ENCODE results near the gene SRPK1.

Gene SRPK1

GRCh38 chr6:35905141-35905785 lies 15.6 kb downstream of the SRPK1 start:
- peaks cover 6 to 52% (median 28%) of the 10 kb centered on the region in 4 experiments for H3K36me3 ChIP-seq (ENCODE audit: control insufficient read depth in 4 of 4, insufficient read depth in 4 of 4, low read length in 3 of 4)
- H3K27ac ChIP-seq (ENCODE audit: insufficient read depth in 1 of 2, low read depth in 1 of 2, low read length in 2 of 2, poor library complexity in 1 of 2, severe bottlenecking in 2 of 2): no peak overlapping the region
- ChIA-PET CTCF (interaction anchor here (0.7 kb wide), 1 partner anchor 485 kb away, joined by 3 read pairs; no protein-coding TSS in a partner anchor), POLR2A (interaction anchor here (0.5 kb wide), 1 partner anchor 646 kb away, joined by 3 read pairs; no protein-coding TSS in a partner anchor)
- H3K4me3 ChIP-seq (ENCODE audit: control insufficient read depth in 1 of 7, extremely low read depth in 1 of 7, insufficient read depth in 4 of 7, low read depth in 2 of 7, low read length in 6 of 7): no peak overlapping the region
- no peaks in the 10 kb centered on the region for H3K4me1 ChIP-seq (ENCODE audit: control extremely low read depth in 1 of 4, control insufficient read depth in 4 of 4, insufficient read depth in 4 of 4, low read length in 3 of 4)
- no peak for DNase-seq
- WGBS (ENCODE audit: insufficient coverage): 100% methylated on average over 1 of the region's 2 CpGs
- no peaks in the 10 kb centered on the region for H3K27me3 ChIP-seq (replicated peaks in 2 of 5; ENCODE audit: control insufficient read depth in 4 of 5, insufficient read depth in 5 of 5, low read length in 4 of 5)
- H3K9me3 ChIP-seq (ENCODE audit: control extremely low read depth in 1 of 5, control insufficient read depth in 4 of 5, insufficient read depth in 2 of 5, low read depth in 1 of 5, low read length in 4 of 5): peaks cover 2 to 21% (median 13%) of the 10 kb centered on the region in 5 experiments

GRCh38 chr6:35903679-35904078 lies 17.2 kb downstream of the SRPK1 start:
- Histone ChIP-seq H3K27ac (ENCODE audit: insufficient read depth in 1 of 2, low read depth in 1 of 2, low read length in 2 of 2, poor library complexity in 1 of 2, severe bottlenecking in 2 of 2) (no peak overlapping the region), H3K27me3 (replicated peaks in 2 of 5; ENCODE audit: control insufficient read depth in 4 of 5, insufficient read depth in 5 of 5, low read length in 4 of 5) (no peaks in the 10 kb centered on the region), H3K4me3 (ENCODE audit: control insufficient read depth in 1 of 7, extremely low read depth in 1 of 7, insufficient read depth in 4 of 7, low read depth in 2 of 7, low read length in 6 of 7) (no peak overlapping the region), H3K4me1 (ENCODE audit: control extremely low read depth in 1 of 4, control insufficient read depth in 4 of 4, insufficient read depth in 4 of 4, low read length in 3 of 4) (no peaks in the 10 kb centered on the region), H3K36me3 (ENCODE audit: control insufficient read depth in 4 of 4, insufficient read depth in 4 of 4, low read length in 3 of 4) (peaks cover 3 to 51% (median 17%) of the 10 kb centered on the region in 4 experiments), H3K9me3 (ENCODE audit: control extremely low read depth in 1 of 5, control insufficient read depth in 4 of 5, insufficient read depth in 2 of 5, low read depth in 1 of 5, low read length in 4 of 5) (peaks cover 0 to 9% (median 6%) of the 10 kb centered on the region in 5 experiments)
- WGBS (ENCODE audit: insufficient coverage): 96% methylated on average over 3 of the region's 4 CpGs
- CTCF ChIA-PET: no interaction called here
- DNase-seq: no peak
- POLR2A ChIA-PET: no interaction called here

- ChIA-PET CTCF (interaction anchor here (0.6 to 1.5 kb wide), 2 partner anchors 10 to 530 kb away, joined by 3 to 6 read pairs; no protein-coding TSS in a partner anchor), POLR2A (no interaction called here)
- H3K9me3 ChIP-seq (ENCODE audit: control extremely low read depth in 1 of 5, control insufficient read depth in 4 of 5, insufficient read depth in 2 of 5, low read depth in 1 of 5, low read length in 4 of 5): peaks cover 0 to 3% (median 0%) of the 10 kb centered on the region in 5 experiments
- no peak overlapping the region for H3K27ac ChIP-seq (ENCODE audit: insufficient read depth in 1 of 2, low read depth in 1 of 2, low read length in 2 of 2, poor library complexity in 1 of 2, severe bottlenecking in 2 of 2)
- peaks cover 5 to 60% (median 27%) of the 10 kb centered on the region in 4 experiments for H3K36me3 ChIP-seq (ENCODE audit: control insufficient read depth in 4 of 4, insufficient read depth in 4 of 4, low read length in 3 of 4)
- no peaks in the 10 kb centered on the region for H3K27me3 ChIP-seq (replicated peaks in 2 of 5; ENCODE audit: control insufficient read depth in 4 of 5, insufficient read depth in 5 of 5, low read length in 4 of 5)
- no peak overlapping the region for H3K4me3 ChIP-seq (ENCODE audit: control insufficient read depth in 1 of 7, extremely low read depth in 1 of 7, insufficient read depth in 4 of 7, low read depth in 2 of 7, low read length in 6 of 7)
- 97% methylated on average over 4 of the region's 4 CpGs for whole genome bisulfite sequencing (ENCODE audit: insufficient coverage)
- H3K4me1 ChIP-seq (ENCODE audit: control extremely low read depth in 1 of 4, control insufficient read depth in 4 of 4, insufficient read depth in 4 of 4, low read length in 3 of 4): no peaks in the 10 kb centered on the region
- no peak for DNase-seq
Measured at GRCh38 chr6:35900448-35900847, 20.4 kb downstream of the SRPK1 start.

- peaks cover 0 to 3% (median 0%) of the 10 kb centered on the region in 5 experiments for H3K9me3 ChIP-seq (ENCODE audit: control extremely low read depth in 1 of 5, control insufficient read depth in 4 of 5, insufficient read depth in 2 of 5, low read depth in 1 of 5, low read length in 4 of 5)
- no peak overlapping the region for H3K27ac ChIP-seq (ENCODE audit: insufficient read depth in 1 of 2, low read depth in 1 of 2, low read length in 2 of 2, poor library complexity in 1 of 2, severe bottlenecking in 2 of 2)
- no peak for DNase-seq
- no CpG with 5 or more reads among the region's 2 CpGs for WGBS (ENCODE audit: insufficient coverage)
- no peaks in the 10 kb centered on the region for H3K27me3 ChIP-seq (replicated peaks in 2 of 5; ENCODE audit: control insufficient read depth in 4 of 5, insufficient read depth in 5 of 5, low read length in 4 of 5)
- POLR2A ChIA-PET: no interaction called here
- H3K36me3 ChIP-seq (ENCODE audit: control insufficient read depth in 4 of 4, insufficient read depth in 4 of 4, low read length in 3 of 4): peaks cover 5 to 51% (median 23%) of the 10 kb centered on the region in 4 experiments
- no peaks in the 10 kb centered on the region for H3K4me1 ChIP-seq (ENCODE audit: control extremely low read depth in 1 of 4, control insufficient read depth in 4 of 4, insufficient read depth in 4 of 4, low read length in 3 of 4)
- no peak overlapping the region for H3K4me3 ChIP-seq (ENCODE audit: control insufficient read depth in 1 of 7, extremely low read depth in 1 of 7, insufficient read depth in 4 of 7, low read depth in 2 of 7, low read length in 6 of 7)
- CTCF ChIA-PET: interaction anchor here (0.7 to 1.9 kb wide), 2 partner anchors 10 to 14 kb away, joined by 3 to 4 read pairs; no protein-coding TSS in a partner anchor
Measured at GRCh38 chr6:35898003-35898402, 22.9 kb downstream of the SRPK1 start.

- Histone ChIP-seq H3K27ac (ENCODE audit: insufficient read depth in 1 of 2, low read depth in 1 of 2, low read length in 2 of 2, poor library complexity in 1 of 2, severe bottlenecking in 2 of 2) (no peak overlapping the region), H3K27me3 (replicated peaks in 2 of 5; ENCODE audit: control insufficient read depth in 4 of 5, insufficient read depth in 5 of 5, low read length in 4 of 5) (no peaks in the 10 kb centered on the region), H3K4me3 (ENCODE audit: control insufficient read depth in 1 of 7, extremely low read depth in 1 of 7, insufficient read depth in 4 of 7, low read depth in 2 of 7, low read length in 6 of 7) (no peak overlapping the region), H3K36me3 (ENCODE audit: control insufficient read depth in 4 of 4, insufficient read depth in 4 of 4, low read length in 3 of 4) (peaks cover 5 to 51% (median 23%) of the 10 kb centered on the region in 4 experiments), H3K9me3 (ENCODE audit: control extremely low read depth in 1 of 5, control insufficient read depth in 4 of 5, insufficient read depth in 2 of 5, low read depth in 1 of 5, low read length in 4 of 5) (peaks cover 0 to 3% (median 0%) of the 10 kb centered on the region in 5 experiments), H3K4me1 (ENCODE audit: control extremely low read depth in 1 of 4, control insufficient read depth in 4 of 4, insufficient read depth in 4 of 4, low read length in 3 of 4) (no peaks in the 10 kb centered on the region)
- DNase-seq: no peak
- WGBS (ENCODE audit: insufficient coverage): 100% methylated on average over 2 of the region's 4 CpGs
- POLR2A ChIA-PET: no interaction called here
- CTCF ChIA-PET: interaction anchor here (0.7 to 1.9 kb wide), 2 partner anchors 10 to 14 kb away, joined by 3 to 4 read pairs; no protein-coding TSS in a partner anchor
Measured at GRCh38 chr6:35897486-35897885, 23.4 kb downstream of the SRPK1 start.

GRCh38 chr6:35897036-35897435 lies 23.9 kb downstream of the SRPK1 start:
- Histone ChIP-seq H3K4me1 (ENCODE audit: control extremely low read depth in 1 of 4, control insufficient read depth in 4 of 4, insufficient read depth in 4 of 4, low read length in 3 of 4) (no peaks in the 10 kb centered on the region), H3K36me3 (ENCODE audit: control insufficient read depth in 4 of 4, insufficient read depth in 4 of 4, low read length in 3 of 4) (peaks cover 5 to 49% (median 23%) of the 10 kb centered on the region in 4 experiments), H3K27ac (ENCODE audit: insufficient read depth in 1 of 2, low read depth in 1 of 2, low read length in 2 of 2, poor library complexity in 1 of 2, severe bottlenecking in 2 of 2) (no peak overlapping the region), H3K9me3 (ENCODE audit: control extremely low read depth in 1 of 5, control insufficient read depth in 4 of 5, insufficient read depth in 2 of 5, low read depth in 1 of 5, low read length in 4 of 5) (peaks cover 0 to 3% (median 0%) of the 10 kb centered on the region in 5 experiments), H3K27me3 (replicated peaks in 2 of 5; ENCODE audit: control insufficient read depth in 4 of 5, insufficient read depth in 5 of 5, low read length in 4 of 5) (no peaks in the 10 kb centered on the region), H3K4me3 (ENCODE audit: control insufficient read depth in 1 of 7, extremely low read depth in 1 of 7, insufficient read depth in 4 of 7, low read depth in 2 of 7, low read length in 6 of 7) (no peak overlapping the region)
- ChIA-PET POLR2A (no interaction called here), CTCF (interaction anchor here (1.9 kb wide), 1 partner anchor 15 kb away, joined by 4 read pairs; no protein-coding TSS in a partner anchor)
- WGBS (ENCODE audit: insufficient coverage): 100% methylated on average over 2 of the region's 3 CpGs
- DNase-seq: no peak

- Histone ChIP-seq H3K4me1 (ENCODE audit: control extremely low read depth in 1 of 4, control insufficient read depth in 4 of 4, insufficient read depth in 4 of 4, low read length in 3 of 4) (no peaks in the 10 kb centered on the region), H3K27ac (ENCODE audit: insufficient read depth in 1 of 2, low read depth in 1 of 2, low read length in 2 of 2, poor library complexity in 1 of 2, severe bottlenecking in 2 of 2) (no peak overlapping the region), H3K36me3 (ENCODE audit: control insufficient read depth in 4 of 4, insufficient read depth in 4 of 4, low read length in 3 of 4) (peaks cover 5 to 45% (median 22%) of the 10 kb centered on the region in 4 experiments), H3K4me3 (ENCODE audit: control insufficient read depth in 1 of 7, extremely low read depth in 1 of 7, insufficient read depth in 4 of 7, low read depth in 2 of 7, low read length in 6 of 7) (no peak overlapping the region), H3K27me3 (replicated peaks in 2 of 5; ENCODE audit: control insufficient read depth in 4 of 5, insufficient read depth in 5 of 5, low read length in 4 of 5) (no peaks in the 10 kb centered on the region), H3K9me3 (ENCODE audit: control extremely low read depth in 1 of 5, control insufficient read depth in 4 of 5, insufficient read depth in 2 of 5, low read depth in 1 of 5, low read length in 4 of 5) (peaks cover 0 to 3% (median 0%) of the 10 kb centered on the region in 5 experiments)
- POLR2A ChIA-PET: no interaction called here
- 80% methylated on average over 1 of the region's 1 CpG for WGBS (ENCODE audit: insufficient coverage)
- no peak for DNase-seq
- CTCF ChIA-PET: no interaction called here
Measured at GRCh38 chr6:35896228-35896627, 24.7 kb downstream of the SRPK1 start.
